GM11168 (cell line): ENCODE results near the gene TAF4.

Source experiments
- in situ Hi-C: fragments of 300-500 bp; cut with MboI; formaldehyde crosslinking; loops from one replicate; pipeline ENCODE4 v1.12.0; 2022; ENCODE audit warnings: low sequenced_read_pairs; ENCODE audit not compliant: unreplicated experiment

The TAF4 gene

DNA sequence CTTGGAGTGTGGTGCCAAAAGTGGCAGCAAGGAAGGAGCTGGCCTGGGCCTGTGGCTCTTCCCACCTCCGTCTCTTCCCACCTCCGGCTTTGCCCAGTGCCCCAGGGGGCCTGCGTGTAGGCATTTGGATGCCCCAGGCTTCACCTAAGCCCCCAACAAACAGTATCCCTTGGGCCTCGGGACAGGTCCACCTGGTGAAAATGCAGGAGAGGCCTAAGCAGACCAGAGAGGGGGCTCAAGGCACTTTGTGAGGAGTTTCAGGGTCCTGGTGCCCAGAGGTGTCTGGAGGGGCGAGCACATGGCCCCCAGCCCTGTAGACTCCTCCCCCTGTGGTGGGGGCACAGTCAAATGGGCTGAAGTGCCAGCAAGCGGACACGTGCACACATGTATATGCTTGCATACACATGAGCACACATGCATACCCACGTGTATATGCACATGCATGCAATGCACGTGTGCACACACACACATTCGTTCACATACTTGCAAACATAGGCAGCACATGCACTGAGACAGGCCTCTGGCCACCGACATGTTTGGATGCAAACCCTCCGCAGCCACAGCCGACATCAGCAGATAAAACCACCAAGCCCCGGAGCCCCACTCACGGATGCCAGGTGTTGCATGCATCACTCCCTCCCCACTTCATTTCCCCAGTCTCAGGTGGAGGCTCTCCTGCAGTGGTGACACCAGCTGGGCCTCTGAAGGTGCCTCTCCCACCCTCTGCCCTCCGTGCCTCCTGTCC lies 124.5 kb downstream of the TAF4 start:
- in situ Hi-C loops = no loop called here

- in situ Hi-C loops = no loop called here
These were observed 125.2 kb downstream of the TAF4 start for GRCh38 chr20:61940491-61940890.

- in situ Hi-C loops = no loop called here
These were observed 125.9 kb downstream of the TAF4 start for GRCh38 chr20:61939691-61940360.

DNA sequence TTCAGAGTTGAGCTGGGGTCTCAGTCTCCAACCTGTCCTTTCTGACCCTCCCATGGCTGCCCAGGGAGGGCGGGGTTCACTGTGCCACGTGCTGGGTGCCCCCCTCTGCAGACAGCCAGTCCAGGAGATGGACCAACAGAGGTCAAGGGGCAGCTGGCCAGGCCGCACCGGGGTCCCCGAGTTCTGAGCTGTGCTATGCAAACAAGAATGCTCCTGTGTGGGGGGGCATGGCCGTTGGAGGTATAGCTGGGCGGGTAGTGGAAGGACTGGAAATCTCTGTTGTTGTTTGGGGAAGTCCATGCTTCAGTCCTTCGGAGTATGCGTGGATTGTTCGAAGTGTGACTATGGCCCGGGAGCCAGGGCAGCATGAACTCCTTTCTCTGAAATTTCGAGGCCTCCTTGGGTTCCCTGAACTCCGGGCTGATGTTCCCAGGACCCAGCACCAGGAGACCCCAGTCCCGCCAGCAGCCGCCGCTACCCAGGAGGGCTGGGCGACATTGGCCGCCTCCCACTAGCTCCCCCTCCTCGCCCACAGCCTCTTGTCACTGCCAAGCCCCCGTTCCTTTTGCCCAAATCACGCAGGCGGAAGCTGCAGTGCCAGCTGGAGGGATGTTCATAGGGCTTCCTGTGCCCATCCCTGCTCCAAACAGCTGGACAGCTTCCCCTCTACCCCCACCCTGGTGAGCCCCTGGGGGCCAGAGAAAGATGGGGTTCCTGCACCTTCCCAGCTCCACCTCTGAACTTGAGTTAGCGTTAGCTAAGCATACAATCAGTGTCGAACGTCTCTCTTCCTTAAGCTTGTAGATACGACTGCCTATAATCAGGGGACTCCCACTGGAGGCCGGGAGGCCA lies 126.6 kb downstream of the TAF4 start:
- in situ Hi-C loops = no loop called here

DNA sequence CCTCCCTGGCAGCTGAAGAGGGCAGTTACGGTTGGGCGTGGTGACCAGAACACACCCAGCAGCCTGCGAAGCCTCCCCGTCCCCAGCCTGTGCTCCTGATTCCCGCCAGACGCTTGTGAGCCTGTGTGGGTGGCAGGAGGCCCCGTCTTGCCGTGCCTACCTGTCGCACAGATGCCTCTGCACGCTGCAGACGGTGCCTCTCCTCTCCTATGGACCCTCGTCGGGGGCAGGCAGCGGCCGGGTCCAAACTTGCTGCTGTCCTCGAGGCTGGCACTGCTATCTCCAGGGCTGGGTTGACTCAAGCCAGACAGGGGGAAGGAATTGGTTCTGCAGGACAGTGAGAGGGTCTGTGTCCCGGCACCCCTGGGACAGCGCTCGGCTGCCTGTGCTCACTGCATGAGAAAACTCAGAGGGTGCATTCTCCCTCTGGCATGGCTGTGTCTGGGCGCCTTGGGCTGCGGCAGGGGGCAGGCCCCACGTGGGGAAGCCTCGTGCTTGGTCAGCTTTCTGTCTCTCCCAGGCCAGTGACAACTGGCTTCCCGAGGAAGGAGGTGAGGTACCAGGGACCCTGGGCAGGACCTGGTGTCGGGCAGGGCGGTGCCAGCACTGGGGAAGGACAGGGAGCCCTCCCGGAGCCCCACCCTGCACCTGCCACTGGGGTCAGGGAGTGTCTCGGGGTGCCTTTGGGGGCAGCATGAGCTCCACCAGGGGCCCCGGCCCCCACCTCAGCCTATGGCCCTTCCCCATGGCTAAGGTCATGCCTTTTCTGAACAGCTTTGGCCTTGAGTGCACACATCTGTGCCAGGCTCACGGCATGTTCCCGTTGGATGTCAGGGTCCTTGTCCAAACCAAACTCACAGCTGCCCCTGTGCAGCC lies 127.5 kb downstream of the TAF4 start:
- in situ Hi-C loops = no loop called here

DNA sequence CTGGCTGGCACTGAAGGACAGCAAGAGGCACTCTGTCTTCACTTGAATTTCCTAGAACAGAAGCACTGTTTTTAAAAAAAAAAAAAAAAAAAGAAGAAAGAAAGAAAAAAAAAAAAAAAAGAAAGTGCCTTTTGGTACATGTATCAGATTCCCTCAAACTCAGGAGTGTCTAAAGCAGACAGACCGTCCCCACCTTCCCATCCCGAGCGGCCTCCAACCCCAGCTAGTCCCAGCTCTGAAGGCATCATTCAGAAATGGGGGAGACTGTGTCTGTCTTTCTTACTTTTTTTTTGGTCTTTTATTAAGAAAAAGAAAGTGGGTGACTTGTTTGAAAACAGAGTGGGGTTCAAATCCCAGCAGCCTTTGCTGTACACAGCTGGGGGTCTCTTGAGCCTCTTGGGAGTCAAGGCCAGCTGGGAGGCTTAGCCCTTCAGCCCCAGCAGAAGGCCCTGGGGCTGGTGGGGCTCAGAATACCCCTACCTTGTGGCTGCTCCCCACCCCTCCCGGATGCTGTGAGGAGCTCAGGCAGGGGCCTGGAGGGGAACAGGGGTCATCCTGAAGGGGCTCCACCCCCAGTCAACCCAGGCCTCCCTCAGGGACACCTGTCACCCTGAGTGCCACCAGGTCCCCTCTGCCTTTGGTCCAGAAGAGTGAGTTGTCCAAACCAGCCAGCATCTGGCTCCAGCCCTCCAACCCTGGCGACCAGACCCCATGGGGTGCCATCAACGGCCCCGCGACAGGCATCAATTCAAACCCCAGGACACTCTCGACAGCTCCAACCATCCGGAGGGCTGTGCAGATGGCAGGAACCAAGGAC lies 128.3 kb downstream of the TAF4 start:
- in situ Hi-C loops = no loop called here

DNA sequence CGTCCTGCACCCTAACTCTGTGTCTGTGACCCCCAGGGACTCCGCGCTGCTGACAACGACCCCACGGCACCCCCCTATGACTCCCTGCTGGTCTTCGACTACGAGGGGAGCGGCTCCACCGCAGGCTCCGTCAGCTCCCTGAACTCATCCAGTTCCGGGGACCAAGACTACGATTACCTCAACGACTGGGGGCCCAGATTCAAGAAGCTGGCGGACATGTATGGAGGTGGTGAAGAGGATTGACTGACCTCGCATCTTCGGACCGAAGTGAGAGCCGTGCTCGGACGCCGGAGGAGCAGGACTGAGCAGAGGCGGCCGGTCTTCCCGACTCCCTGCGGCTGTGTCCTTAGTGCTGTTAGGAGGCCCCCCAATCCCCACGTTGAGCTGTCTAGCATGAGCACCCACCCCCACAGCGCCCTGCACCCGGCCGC lies 129.0 kb downstream of the TAF4 start:
- in situ Hi-C loops = no loop called here

DNA sequence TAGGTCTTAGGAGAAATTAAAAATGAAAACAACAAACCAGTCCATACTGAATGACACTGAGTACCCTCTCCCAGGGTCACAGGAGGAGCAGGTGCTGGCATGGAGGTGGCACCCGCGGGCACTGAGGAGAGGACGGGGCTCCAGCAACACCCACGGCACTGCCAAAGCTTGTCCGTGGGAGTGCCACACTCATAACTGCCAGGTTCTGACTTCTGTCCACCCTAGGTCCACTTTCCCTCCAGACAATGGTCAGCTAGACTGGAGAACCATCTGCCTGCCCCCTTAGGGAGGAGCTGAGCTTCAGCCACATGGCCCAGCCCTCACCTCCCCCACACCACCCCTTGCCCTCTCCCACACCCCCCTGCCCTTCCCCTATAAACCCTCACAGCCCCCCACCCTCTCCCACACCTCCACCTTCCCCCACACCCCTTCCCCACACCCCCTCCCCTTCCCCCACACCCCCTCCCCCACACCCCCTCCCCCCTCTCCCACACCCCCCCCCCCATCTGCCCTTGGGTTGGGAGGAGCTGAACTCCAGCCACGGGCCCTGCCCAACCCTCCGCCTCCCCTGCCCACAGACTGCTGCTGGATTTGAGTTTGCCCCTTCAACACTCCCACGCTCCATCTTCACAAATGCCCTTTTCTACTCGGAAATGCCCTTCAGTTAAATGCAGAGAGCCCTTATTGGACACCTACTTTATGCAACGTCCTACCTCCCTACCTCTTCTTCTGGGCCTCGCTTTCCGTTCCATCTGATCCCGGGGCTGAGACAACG lies 129.6 kb downstream of the TAF4 start:
- in situ Hi-C loops = no loop called here

DNA sequence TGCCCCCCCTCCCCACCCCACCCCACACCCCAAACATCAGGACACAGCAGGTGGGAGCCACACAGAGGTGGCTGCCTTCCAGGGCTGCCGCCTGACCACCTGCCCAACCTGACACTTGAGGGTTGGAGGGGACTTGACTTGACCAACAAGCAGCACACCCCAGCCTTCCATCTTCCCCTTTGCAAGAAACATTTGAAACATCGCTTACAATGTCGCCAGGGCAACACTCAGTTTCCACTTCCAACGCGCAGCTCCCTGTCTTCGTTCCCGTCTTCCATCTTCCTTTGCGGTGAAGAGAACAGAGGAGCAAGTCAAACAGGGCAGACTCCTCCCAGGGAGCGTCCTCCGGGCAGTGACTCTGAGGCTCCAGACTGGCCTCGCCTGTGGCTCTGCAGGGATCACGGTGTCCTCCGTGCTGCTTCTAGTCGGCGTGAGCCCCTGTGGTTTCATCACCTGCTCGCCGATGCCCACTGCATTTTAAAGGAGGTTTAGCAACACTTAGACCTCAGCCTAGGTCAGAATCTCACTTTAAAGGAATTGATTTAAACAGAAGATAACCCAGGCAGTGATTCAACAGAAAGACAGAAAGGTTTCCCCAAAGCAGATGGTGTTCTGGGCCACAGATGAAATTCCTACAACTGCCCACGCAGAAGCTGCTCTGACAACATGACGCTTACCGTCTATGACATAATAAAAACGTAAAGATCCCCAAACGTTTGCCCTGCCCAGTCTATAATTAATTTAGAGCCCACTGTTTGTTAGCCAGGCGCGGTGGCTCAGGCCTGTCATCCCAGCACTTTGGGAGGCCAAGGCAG lies 130.8 kb downstream of the TAF4 start:
- in situ Hi-C loops = no loop called here

DNA sequence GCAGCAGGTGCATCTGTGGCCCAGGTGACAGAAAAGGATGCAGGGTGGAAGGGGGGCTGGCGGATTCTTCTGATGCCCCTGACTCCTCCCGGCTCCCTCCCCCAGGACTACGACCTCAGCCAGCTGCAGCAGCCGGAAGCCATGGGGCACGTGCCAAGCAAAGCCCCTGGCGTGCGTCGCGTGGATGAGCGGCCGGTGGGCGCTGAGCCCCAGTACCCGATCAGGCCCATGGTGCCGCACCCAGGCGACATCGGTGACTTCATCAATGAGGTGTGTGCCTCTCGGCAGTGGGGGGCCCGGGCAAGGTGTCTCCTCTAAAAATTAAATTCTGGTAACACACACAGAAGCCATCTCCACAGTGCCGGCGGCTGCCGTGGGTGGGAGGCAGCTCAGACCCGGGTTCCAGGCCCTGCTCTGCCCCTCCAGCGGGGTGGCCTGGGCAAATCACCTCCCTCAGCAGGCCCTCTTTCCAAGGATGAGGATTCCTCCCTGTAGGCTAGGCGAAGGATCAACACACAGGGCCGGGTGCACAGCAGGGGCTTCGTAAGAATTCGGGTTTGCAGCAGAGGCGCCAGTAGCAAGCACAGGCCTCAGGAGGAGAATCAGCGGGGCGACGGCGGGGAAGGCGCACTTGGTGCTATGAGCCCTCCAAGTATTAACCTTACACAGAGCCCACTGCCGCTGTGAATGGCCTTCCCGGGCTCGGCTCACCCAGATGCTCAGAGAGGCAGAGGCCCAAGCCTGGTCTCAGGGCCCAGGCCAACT lies 131.5 kb downstream of the TAF4 start:
- in situ Hi-C loops = no loop called here

DNA sequence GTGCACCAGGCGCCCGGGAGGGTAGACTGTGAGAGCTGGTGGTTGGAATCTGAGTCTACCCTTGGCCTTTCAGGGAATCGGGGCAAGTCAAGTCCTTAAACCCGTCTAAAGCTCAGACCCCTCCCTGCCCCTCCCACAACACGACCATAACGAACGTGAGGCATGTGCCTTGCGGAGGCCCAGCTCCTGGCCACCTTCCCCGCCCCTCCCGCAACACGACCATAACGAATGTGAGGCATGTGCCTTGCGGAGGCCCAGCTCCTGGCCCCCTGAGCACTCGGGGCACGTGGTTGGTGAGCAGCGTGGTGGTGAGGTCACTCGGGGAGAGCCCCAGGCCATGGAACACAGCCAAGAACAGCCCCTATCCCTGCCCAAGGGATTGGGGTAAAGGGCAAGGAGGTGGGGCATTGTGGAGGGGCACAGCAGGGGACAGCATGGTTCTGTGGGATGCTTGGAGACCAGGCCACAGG lies 132.2 kb downstream of the TAF4 start:
- in situ Hi-C loops = no loop called here

- in situ Hi-C loops = no loop called here
These were observed 132.8 kb downstream of the TAF4 start for GRCh38 chr20:61932711-61933480.

GRCh38 chr20:61932199-61932592 lies 133.5 kb downstream of the TAF4 start:
- in situ Hi-C loops = no loop called here

DNA sequence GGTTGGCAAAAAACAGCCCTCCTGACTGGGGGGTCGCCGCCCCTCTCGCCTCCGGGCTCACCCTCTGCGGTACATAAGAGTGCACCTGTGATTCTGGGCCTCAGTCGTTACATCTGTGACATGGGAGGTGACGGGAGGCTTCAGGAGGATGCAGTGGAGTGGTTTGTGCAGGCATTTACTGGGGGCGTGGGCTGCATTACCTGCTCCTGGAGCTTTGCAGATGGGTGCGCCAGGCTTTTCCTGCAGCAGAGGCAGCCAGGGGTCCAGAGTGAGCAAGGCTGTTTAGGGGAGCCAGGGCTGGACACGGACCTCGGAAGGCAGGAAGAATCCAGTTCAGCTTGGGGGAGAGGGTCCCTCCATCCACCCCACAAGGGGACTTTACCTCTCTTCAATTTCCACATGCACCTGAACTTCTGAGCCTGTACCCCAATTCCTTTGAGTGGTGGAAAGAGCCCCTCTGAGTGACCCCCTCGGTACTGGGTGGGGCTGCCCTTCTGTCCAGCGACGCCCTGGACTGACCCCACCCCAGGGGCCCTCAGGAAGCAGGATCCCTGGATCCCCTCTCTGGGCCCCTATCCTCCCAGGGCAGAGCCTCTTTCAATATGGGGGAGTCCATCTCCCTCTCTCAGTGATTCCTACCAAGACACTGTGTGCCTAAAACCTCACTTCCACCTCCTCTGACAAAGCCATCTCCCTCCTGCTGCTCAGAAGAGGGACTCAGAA lies 134.0 kb downstream of the TAF4 start:
- in situ Hi-C loops = no loop called here

- in situ Hi-C loops = no loop called here
These were observed 134.8 kb downstream of the TAF4 start for GRCh38 chr20:61930776-61931475.
